Upper lobe of left lung (tissue), 6 donors: ENCODE data around the gene ESR2. TPM values are rescaled to one million over a fixed set of nuclear protein-coding genes. Genes with fewer than 3 reads are reported as not detected.

Source experiments
- ATAC-seq, 2 donors: fragments of 200-7000 bp; cut with Tn5 transposase; one replicate each; pipeline ENCODE4 v1.9.1; 2022; ENCODE audit warnings: mild to moderate bottlenecking in 2 of 2, moderate library complexity in 2 of 2; ENCODE audit not compliant: low FRiP score in 2 of 2
- DNase-seq, 2 donors: peaks; one replicate each; pipeline ENCODE4 v3.0.0-alpha.2; 2019 to 2020
- H3K27ac ChIP-seq, 4 donors: fragments of 200-600 bp; sonication (generic); one replicate each; pipeline ENCODE4 v1.5.1; 2016 to 2019
- H3K27me3 ChIP-seq, 4 donors: fragments of 200-600 bp; sonication (generic); one replicate each; pipeline ENCODE4 v1.5.1; 2017 to 2019
- H3K36me3 ChIP-seq, 4 donors: fragments of 200-600 bp; sonication (generic); one replicate each; pipeline ENCODE4 v1.5.1; 2016 to 2019
- H3K4me1 ChIP-seq, 4 donors: fragments of 200-600 bp; sonication (generic); one replicate each; pipeline ENCODE4 v1.5.1; 2018 to 2019
- H3K4me3 ChIP-seq, 4 donors: fragments of 200-600 bp; sonication (generic); one replicate each; pipeline ENCODE4 v1.5.1; 2017 to 2019; ENCODE audit warnings: mild to moderate bottlenecking in 2 of 4, moderate library complexity in 1 of 4
- H3K9me3 ChIP-seq, 4 donors: fragments of 200-600 bp; sonication (generic); one replicate each; pipeline ENCODE4 v1.5.1; 2018 to 2019
- CTCF ChIP-seq, 6 experiments: fragments of 450-650 bp in 4 of 6; fragments of 200-600 bp in 2 of 6; sonication (generic) in 2 of 6; IDR thresholded peaks; one replicate each; pipeline ENCODE4 v1.5.1; 2016 to 2019; ENCODE audit warnings: antibody characterized with exemption in 6 of 6
- EP300 ChIP-seq, 4 donors: sonication (generic); formaldehyde crosslinking; IDR thresholded peaks; one replicate each; pipeline ENCODE4 v1.5.1; 2017; ENCODE audit warnings: antibody characterized with exemption in 4 of 4, control low read depth in 2 of 4
- POLR2A ChIP-seq, 4 donors: fragments of 450-650 bp; IDR thresholded peaks; one replicate each; pipeline ENCODE4 v1.5.1; 2016 to 2017; ENCODE audit warnings: antibody characterized with exemption in 4 of 4, mild to moderate bottlenecking in 2 of 4
- POLR2AphosphoS5 ChIP-seq, 2 donors: sonication (generic); formaldehyde crosslinking; IDR thresholded peaks; one replicate each; pipeline ENCODE4 v1.5.1; 2017; ENCODE audit warnings: antibody characterized with exemption in 2 of 2
- WGBS, 2 donors: methylation state at CpG; one replicate each; pipeline ENCODE4 v1.1.5; 2017 to 2018; 5-methylcytosine and 5-hydroxymethylcytosine counted together
- total RNA-seq, 6 donors: library from RNA; depleted of rRNA in 4 of 6; stranded (reverse); fragments of >200 nt in 4 of 6; gene quantifications; one replicate each; pipeline versions ENCODE4 v1.1.0 to v1.2.1, GENCODE V29; 2016 to 2021
- donor health status: DM: no; HTN: no; CAD: no; lungs with moderate emphysema.
- donor health status: DM: no; HTN: yes; CAD: no; lungs with severe emphysema.

ESR2 gene
- total RNA-seq, 6 donors from 2014 or later, result 0.20 to 3.6 (median 0.86) TPM; not detected in 1

- no peaks in the 10 kb centered on the region for H3K36me3 ChIP-seq
- DNase-seq (no peak), ATAC-seq (no peak)
- 92 to 100% methylated on average over 1 of the region's 1 CpG for WGBS, 2 donors
- no peak overlapping the region for H3K27ac ChIP-seq
- H3K4me3 ChIP-seq, result no peak overlapping the region
- no peak for TF ChIP-seq EP300 (IDR thresholded peaks at IDR 0.05)
- no peak for TF ChIP-seq CTCF (IDR thresholded peaks at IDR 0.05)
- no peak for TF ChIP-seq POLR2AphosphoS5 (IDR thresholded peaks at IDR 0.05)
- no peak for TF ChIP-seq POLR2A (IDR thresholded peaks at IDR 0.05)
- H3K9me3 ChIP-seq, result no peaks in the 10 kb centered on the region
- H3K27me3 ChIP-seq, result peaks cover 0 to 13% (median 0%) of the 10 kb centered on the region in 4 donors
- peaks cover 8 to 13% (median 10%) of the 10 kb centered on the region in 4 donors for H3K4me1 ChIP-seq
These were observed 4.6 kb downstream of the ESR2 start for GRCh38 chr14:64289571-64289970.

DNA sequence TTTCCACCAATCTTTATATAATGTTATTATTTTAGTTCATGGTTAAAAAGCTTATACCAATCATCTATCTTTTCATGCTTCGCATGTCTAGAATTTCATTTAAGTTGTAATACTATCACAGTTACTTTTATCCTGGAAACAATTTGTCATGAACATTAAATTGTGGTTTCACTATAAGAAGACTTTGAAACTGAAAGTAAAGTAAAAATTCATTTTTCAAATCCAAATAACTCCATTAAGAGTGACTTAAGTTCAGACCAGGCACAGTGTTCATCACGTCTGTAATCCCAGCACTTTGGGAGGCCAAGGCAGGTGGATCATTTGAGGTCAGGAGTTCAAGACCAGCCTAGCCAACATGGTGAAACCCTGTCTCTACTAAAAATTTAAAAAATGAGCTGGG, 12.4 kb downstream of the ESR2 start:
- Histone ChIP-seq H3K4me1 (no peaks in the 10 kb centered on the region), H3K9me3 (no peaks in the 10 kb centered on the region), H3K27me3 (no peaks in the 10 kb centered on the region), H3K36me3 (no peaks in the 10 kb centered on the region), H3K4me3 (no peak overlapping the region), H3K27ac (no peak overlapping the region)
- no peak for DNase-seq
- no peak for ATAC-seq
- 64% methylated on average over 2 of the region's 2 CpGs for WGBS, 2 donors
- no peak for TF ChIP-seq POLR2AphosphoS5 (IDR thresholded peaks at IDR 0.05)
- TF ChIP-seq POLR2A (IDR thresholded peaks at IDR 0.05), result no peak

DNA sequence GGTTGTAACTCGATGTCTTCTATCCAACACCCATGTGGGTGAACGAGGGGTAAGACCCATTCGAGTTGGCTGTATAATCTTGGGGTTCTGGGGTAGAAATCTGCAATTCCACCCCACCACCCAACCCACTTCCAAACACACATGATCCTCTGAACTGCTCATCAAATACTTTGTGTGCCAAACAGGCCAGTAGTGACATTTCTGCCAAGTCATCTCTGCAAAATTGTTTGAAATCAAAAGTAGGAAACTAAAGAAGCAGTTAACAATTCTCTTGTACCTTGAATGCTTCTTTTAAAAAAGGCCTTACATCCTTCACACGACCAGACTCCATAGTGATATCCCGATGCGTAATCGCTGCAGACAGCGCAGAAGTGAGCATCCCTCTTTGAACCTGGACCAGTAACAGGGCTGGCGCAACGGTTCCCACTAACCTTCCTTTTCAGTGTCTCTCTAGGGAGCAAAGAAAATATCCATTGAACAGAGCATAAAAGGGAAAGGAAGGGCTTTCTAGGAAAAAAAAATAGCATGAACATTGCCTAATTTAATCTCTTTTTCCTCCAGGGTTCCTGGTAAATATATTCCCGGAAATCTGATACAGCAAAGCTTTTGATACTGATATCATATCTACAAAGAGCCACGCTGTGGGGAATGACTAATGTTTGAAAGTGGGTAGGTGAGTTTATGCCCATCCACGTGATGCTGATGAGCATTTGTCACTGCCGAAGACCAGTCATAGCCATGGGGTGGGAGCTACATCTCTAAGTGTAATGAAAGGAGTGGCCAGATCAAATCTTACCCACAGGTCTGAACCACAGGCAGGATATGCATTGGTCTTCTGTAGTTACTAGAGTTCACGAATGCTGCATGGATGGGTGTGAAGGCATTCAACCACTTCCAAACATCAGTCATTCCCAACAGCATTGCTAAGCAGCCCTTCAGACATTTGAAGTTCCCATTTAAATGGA, 14.2 kb downstream of the ESR2 start:
- DNase-seq, result no peak

GRCh38 chr14:64278458-64278857, 15.7 kb downstream of the ESR2 start:
- Histone ChIP-seq H3K27me3 (no peaks in the 10 kb centered on the region), H3K27ac (no peak overlapping the region), H3K4me1 (no peaks in the 10 kb centered on the region), H3K36me3 (no peaks in the 10 kb centered on the region), H3K9me3 (no peaks in the 10 kb centered on the region), H3K4me3 (no peak overlapping the region)
- WGBS, 2 donors, result 75 to 79% methylated on average over 2 of the region's 2 CpGs
- DNase-seq (no peak), ATAC-seq (no peak)
- TF ChIP-seq POLR2AphosphoS5 (IDR thresholded peaks at IDR 0.05) (no peak), POLR2A (IDR thresholded peaks at IDR 0.05) (no peak), CTCF (IDR thresholded peaks at IDR 0.05) (no peak), EP300 (IDR thresholded peaks at IDR 0.05) (no peak)

More for the DNA sequence above, 14.2 kb downstream of the ESR2 start:
- no peak overlapping the region for H3K4me3 ChIP-seq
- H3K27ac ChIP-seq, result no peak overlapping the region
- TF ChIP-seq POLR2AphosphoS5 (IDR thresholded peaks at IDR 0.05) (no peak), POLR2A (IDR thresholded peaks at IDR 0.05) (no peak), CTCF (IDR thresholded peaks at IDR 0.05) (no peak), EP300 (IDR thresholded peaks at IDR 0.05) (no peak)
- H3K4me1 ChIP-seq, result no peaks in the 10 kb centered on the region
- WGBS, 2 donors, result 66 to 75% methylated on average over 15 of the region's 15 CpGs
- no peaks in the 10 kb centered on the region for H3K36me3 ChIP-seq
- H3K27me3 ChIP-seq, result no peaks in the 10 kb centered on the region
- H3K9me3 ChIP-seq, result no peaks in the 10 kb centered on the region
- peak in 1 of 2 donors; percentile 63 for ATAC-seq

DNA sequence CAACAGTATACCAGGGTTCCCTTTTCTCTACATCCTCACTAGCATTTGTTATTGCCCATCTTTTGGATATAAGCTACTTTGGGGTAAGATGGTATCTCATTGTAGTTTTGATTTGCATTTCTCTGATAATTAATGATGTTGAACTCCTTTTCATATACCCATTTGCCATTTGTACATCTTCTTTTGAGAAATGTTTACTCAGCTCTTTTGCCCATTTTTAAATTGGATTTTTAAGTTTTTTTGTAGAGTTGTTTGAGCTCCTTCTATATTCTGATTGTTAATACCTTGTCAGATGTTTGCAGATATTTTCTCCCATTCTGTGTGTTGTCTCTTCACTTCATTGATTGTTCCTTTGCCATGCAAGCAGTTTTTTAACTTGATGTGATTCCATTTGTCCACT, 22.2 kb downstream of the ESR2 start:
- no peak for ATAC-seq
- Histone ChIP-seq H3K4me1 (no peaks in the 10 kb centered on the region), H3K36me3 (no peaks in the 10 kb centered on the region), H3K4me3 (no peak overlapping the region), H3K27ac (no peak overlapping the region), H3K9me3 (no peaks in the 10 kb centered on the region), H3K27me3 (no peaks in the 10 kb centered on the region)
- TF ChIP-seq POLR2A (IDR thresholded peaks at IDR 0.05) (no peak), CTCF (IDR thresholded peaks at IDR 0.05) (no peak), POLR2AphosphoS5 (IDR thresholded peaks at IDR 0.05) (no peak), EP300 (IDR thresholded peaks at IDR 0.05) (no peak)
- no peak for DNase-seq
